OCI-LY3 (cell line): ENCODE measurements around the gene CNTNAP2.

ENCODE experiments used
- H2AFZ ChIP-seq: fragments of 200-600, 300-600 bp; shearing (Covaris generic); 2 replicates; pipeline ENCODE4 v1.6.0; 2014; ENCODE audit warnings: antibody characterized with exemption, low read depth, low read length
- H3K27ac ChIP-seq: fragments of 200-600, 300-600 bp; sonication (generic); 2 replicates; pipeline ENCODE4 v1.5.1; 2014; ENCODE audit warnings: mild to moderate bottlenecking, low read length, moderate library complexity, mixed read lengths
- H3K27me3 ChIP-seq: fragments of 200-600, 300-600 bp; sonication (generic); 2 replicates; pipeline ENCODE4 v1.6.1; 2014; ENCODE audit warnings: low read depth, low read length, mixed read lengths
- H3K36me3 ChIP-seq: fragments of 200-600, 300-600 bp; sonication (generic); replicated peaks from 2 replicates; pipeline ENCODE3; 2014; ENCODE audit warnings: low read depth, low read length, mixed read lengths
- H3K4me1 ChIP-seq: fragments of 300-600, 200-600 bp; sonication (generic); 2 replicates; pipeline ENCODE4 v1.6.1; 2014; ENCODE audit warnings: low read length, mixed read lengths
- H3K4me2 ChIP-seq: fragments of 200-600, 300-600 bp; sonication (generic); 2 replicates; pipeline ENCODE4 v1.6.1; 2014; ENCODE audit warnings: low read length, mixed read lengths
- H3K4me3 ChIP-seq: fragments of 300-600, 200-600 bp; sonication (generic); 2 replicates; pipeline ENCODE4 v1.5.1; 2014; ENCODE audit warnings: antibody characterized with exemption, mild to moderate bottlenecking, low read length, moderate library complexity
- H3K79me2 ChIP-seq: fragments of 300-600, 200-600 bp; shearing (Covaris generic); 2 replicates; pipeline ENCODE4 v1.6.1; 2014; ENCODE audit warnings: mild to moderate bottlenecking, low read length, mixed read lengths
- H3K9ac ChIP-seq: fragments of 300-600, 200-600 bp; shearing (Covaris generic); 2 replicates; pipeline ENCODE4 v1.6.0; 2014; ENCODE audit warnings: mild to moderate bottlenecking, low read length, moderate library complexity
- H3K9me3 ChIP-seq: fragments of 200-600, 300-600 bp; shearing (Covaris generic); 2 replicates; pipeline ENCODE4 v1.6.1; 2014; ENCODE audit warnings: low read length, mixed read lengths; ENCODE audit not compliant: insufficient read depth
- H4K20me1 ChIP-seq: fragments of 200-600, 300-600 bp; sonication (generic); 2 replicates; pipeline ENCODE4 v1.6.1; 2016; ENCODE audit warnings: low read length, mixed read lengths; ENCODE audit not compliant: insufficient read depth
- CTCF ChIP-seq: fragments of 200-600, 300-600 bp; sonication (generic); IDR thresholded peaks from 2 replicates; pipeline ENCODE4 v1.5.1; 2014; ENCODE audit warnings: antibody characterized with exemption, low read length, low read depth
- EZH2phosphoT487 ChIP-seq: fragments of 200-600 bp; shearing (Covaris generic); IDR thresholded peaks from 2 replicates; pipeline ENCODE4 v1.6.1; 2018; ENCODE audit warnings: antibody characterized with exemption, mixed run types, low read depth

CNTNAP2 gene

GRCh38 chr7:147406521-147407135 lies 1290.0 kb downstream of the CNTNAP2 start:
- H3K79me2 ChIP-seq: no peaks in the 10 kb centered on the region
- H4K20me1 ChIP-seq: no peaks in the 10 kb centered on the region
- H3K27ac ChIP-seq: no peak overlapping the region
- H3K27me3 ChIP-seq: no peaks in the 10 kb centered on the region
- H3K4me3 ChIP-seq: no peak overlapping the region
- H2AFZ ChIP-seq: no peak overlapping the region
- H3K4me1 ChIP-seq: no peaks in the 10 kb centered on the region
- no peaks in the 10 kb centered on the region for H3K36me3 ChIP-seq
- H3K4me2 ChIP-seq: no peak overlapping the region
- H3K9ac ChIP-seq: no peak overlapping the region
- no peak for TF ChIP-seq EZH2phosphoT487
- no peak for TF ChIP-seq CTCF
- no peaks in the 10 kb centered on the region for H3K9me3 ChIP-seq

GRCh38 chr7:147411096-147411495 lies 1294.5 kb downstream of the CNTNAP2 start:
- Histone ChIP-seq H3K4me2 (no peak overlapping the region), H3K9me3 (no peaks in the 10 kb centered on the region), H3K27ac (no peak overlapping the region)

GRCh38 chr7:147412109-147412508 lies 1295.5 kb downstream of the CNTNAP2 start:
- H3K79me2 ChIP-seq: no peaks in the 10 kb centered on the region
- TF ChIP-seq EZH2phosphoT487 (no peak), CTCF (no peak)
- H3K9me3 ChIP-seq: no peaks in the 10 kb centered on the region
- H3K27me3 ChIP-seq: no peaks in the 10 kb centered on the region
- H3K36me3 ChIP-seq: no peaks in the 10 kb centered on the region
- no peaks in the 10 kb centered on the region for H3K4me1 ChIP-seq
- H3K27ac ChIP-seq: no peak overlapping the region
- no peak overlapping the region for H3K9ac ChIP-seq
- H3K4me3 ChIP-seq: no peak overlapping the region
- H2AFZ ChIP-seq: no peak overlapping the region
- no peaks in the 10 kb centered on the region for H4K20me1 ChIP-seq
- H3K4me2 ChIP-seq: no peak overlapping the region

More at GRCh38 chr7:147411096-147411495, 1294.5 kb downstream of the CNTNAP2 start:
- Histone ChIP-seq H3K4me3 (no peak overlapping the region), H3K36me3 (no peaks in the 10 kb centered on the region), H3K4me1 (no peaks in the 10 kb centered on the region), H2AFZ (no peak overlapping the region), H3K9ac (no peak overlapping the region), H3K79me2 (no peaks in the 10 kb centered on the region), H3K27me3 (no peaks in the 10 kb centered on the region), H4K20me1 (no peaks in the 10 kb centered on the region)
- TF ChIP-seq CTCF (no peak), EZH2phosphoT487 (no peak)

GRCh38 chr7:147412782-147413556 lies 1296.4 kb downstream of the CNTNAP2 start:
- H3K4me1 ChIP-seq: no peaks in the 10 kb centered on the region
- H3K27ac ChIP-seq: no peak overlapping the region
- H3K27me3 ChIP-seq: no peaks in the 10 kb centered on the region
- H3K9ac ChIP-seq: no peak overlapping the region
- H3K36me3 ChIP-seq: no peaks in the 10 kb centered on the region
- H3K79me2 ChIP-seq: no peaks in the 10 kb centered on the region
- no peaks in the 10 kb centered on the region for H3K9me3 ChIP-seq
- H2AFZ ChIP-seq: no peak overlapping the region
- TF ChIP-seq CTCF (no peak), EZH2phosphoT487 (no peak)
- H3K4me3 ChIP-seq: no peak overlapping the region
- no peak overlapping the region for H3K4me2 ChIP-seq
- no peaks in the 10 kb centered on the region for H4K20me1 ChIP-seq
